Breast epithelium (tissue), 3 donors: Measurements from ENCODE around the gene CFAP20DC.

ENCODE experiments used
- CTCF ChIP-seq, 3 donors: fragments of 450-650 bp; IDR thresholded peaks; one replicate each; pipeline ENCODE4 v1.5.1; 2016 to 2017; ENCODE audit warnings: antibody characterized with exemption in 3 of 3, mild to moderate bottlenecking in 3 of 3, moderate library complexity in 3 of 3
- POLR2A ChIP-seq: fragments of 450-650 bp; IDR thresholded peaks from one replicate; pipeline ENCODE4 v1.6.1; 2016; ENCODE audit warnings: antibody characterized with exemption, mild to moderate bottlenecking, moderate library complexity
- POLR2AphosphoS5 ChIP-seq, 3 donors: sonication (generic); formaldehyde crosslinking; IDR thresholded peaks; one replicate each; pipeline ENCODE4 v1.6.1; 2017; ENCODE audit warnings: antibody characterized with exemption in 3 of 3

DNA sequence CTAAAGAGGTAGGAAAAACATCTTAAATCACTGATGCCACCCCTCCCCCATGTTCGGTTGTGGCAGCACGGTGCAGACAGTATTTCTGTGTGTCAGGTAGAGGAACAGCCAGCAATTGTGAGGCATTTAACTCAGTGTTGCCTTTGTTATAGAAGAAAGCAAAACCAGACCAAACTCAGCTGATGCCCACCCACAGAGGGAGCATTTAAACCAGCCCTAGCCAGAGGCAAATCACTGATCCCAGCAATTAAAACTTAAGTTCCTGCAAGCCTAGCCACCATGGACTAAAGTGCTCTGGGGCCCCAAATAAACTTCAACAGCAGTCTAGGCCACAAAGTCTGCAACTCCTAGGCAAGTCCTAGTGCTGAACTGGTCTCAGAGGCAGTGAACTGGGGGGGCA lies 94.5 kb downstream of the CFAP20DC start:
- no peak for TF ChIP-seq CTCF (IDR thresholded peaks at IDR 0.05)
- no peak for TF ChIP-seq POLR2A
- no peak for TF ChIP-seq POLR2AphosphoS5 (IDR thresholded peaks at IDR 0.05)
